ENCODE measurements around the gene PANK2. TPM values are rescaled to one million over a fixed set of nuclear protein-coding genes. Genes with fewer than 3 reads are reported as not detected.
"Not testable (repeated sequence)": the region's sequence is repeated elsewhere in the genome, so short reads cannot be mapped to it uniquely, and the experiment has no call there.

PANK2 gene
- total RNA-seq, 2 experiments from 2014 or later: 77.3 to 82.3 TPM

GRCh38 chr20:3946666-3947065 is 57.5 kb downstream of the PANK2 start:
- H3K9me3 Mint-ChIP-seq (ENCODE audit: low read depth); H3K4me3 Mint-ChIP-seq; H3K27me3 Mint-ChIP-seq; H3K27ac Mint-ChIP-seq; ATAC-seq; DNase-seq; H3K4me1 Mint-ChIP-seq: not testable (repeated sequence)
- CTCF ChIA-PET: interaction anchor here (0.8 to 2.0 kb wide), 3 partner anchors 8 to 138 kb away, joined by 3 to 4 read pairs (median 4); no protein-coding TSS in a partner anchor
- peaks cover 12% of the 10 kb centered on the region for H3K36me3 Mint-ChIP-seq

GRCh38 chr20:3964719-3965118 is 75.5 kb downstream of the PANK2 start:
- no peak overlapping the region for H3K27ac Mint-ChIP-seq
- H3K4me1 Mint-ChIP-seq: no peaks in the 10 kb centered on the region
- no peak for ATAC-seq
- CTCF ChIA-PET: interaction anchor here (0.8 kb wide), 1 partner anchor 78 kb away, joined by 3 read pairs; no protein-coding TSS in a partner anchor
- no peaks in the 10 kb centered on the region for H3K27me3 Mint-ChIP-seq
- peaks cover 12% of the 10 kb centered on the region for H3K36me3 Mint-ChIP-seq
- DNase-seq: no peak
- no peak overlapping the region for H3K4me3 Mint-ChIP-seq
- H3K9me3 Mint-ChIP-seq (ENCODE audit: low read depth): no peaks in the 10 kb centered on the region

GRCh38 chr20:3966571-3966970 is 77.4 kb downstream of the PANK2 start:
- CTCF ChIA-PET: no interaction called here

GRCh38 chr20:3970016-3970415 is 80.8 kb downstream of the PANK2 start:
- DNase-seq: no peak
- H3K9me3 Mint-ChIP-seq (ENCODE audit: low read depth): no peaks in the 10 kb centered on the region
- ATAC-seq: no peak
- H3K27ac Mint-ChIP-seq: no peak overlapping the region
- no peak overlapping the region for H3K4me3 Mint-ChIP-seq
- no peaks in the 10 kb centered on the region for H3K27me3 Mint-ChIP-seq
- no peaks in the 10 kb centered on the region for H3K4me1 Mint-ChIP-seq
- peaks cover 32% of the 10 kb centered on the region for H3K36me3 Mint-ChIP-seq
- CTCF ChIA-PET: no interaction called here

More at GRCh38 chr20:3966571-3966970, 77.4 kb downstream of the PANK2 start:
- Mint-ChIP-seq H3K4me3 (no peak overlapping the region), H3K36me3 (peaks cover 19% of the 10 kb centered on the region), H3K27ac (no peak overlapping the region), H3K9me3 (ENCODE audit: low read depth) (no peaks in the 10 kb centered on the region), H3K27me3 (no peaks in the 10 kb centered on the region), H3K4me1 (no peaks in the 10 kb centered on the region)
- DNase-seq: no peak
- no peak for ATAC-seq

GRCh38 chr20:3971145-3971544 is 82.0 kb downstream of the PANK2 start:
- ATAC-seq (no peak), DNase-seq (no peak)
- Mint-ChIP-seq H3K9me3 (ENCODE audit: low read depth) (no peaks in the 10 kb centered on the region), H3K4me3 (no peak overlapping the region), H3K36me3 (peaks cover 38% of the 10 kb centered on the region), H3K27me3 (no peaks in the 10 kb centered on the region), H3K4me1 (no peaks in the 10 kb centered on the region), H3K27ac (no peak overlapping the region)
- CTCF ChIA-PET: no interaction called here

GRCh38 chr20:3972161-3972560 is 83.0 kb downstream of the PANK2 start:
- CTCF ChIA-PET: no interaction called here
- peaks cover 36% of the 10 kb centered on the region for H3K36me3 Mint-ChIP-seq
- H3K4me1 Mint-ChIP-seq: no peaks in the 10 kb centered on the region
- ATAC-seq: no peak
- no peak overlapping the region for H3K4me3 Mint-ChIP-seq
- no peak for DNase-seq
- no peaks in the 10 kb centered on the region for H3K27me3 Mint-ChIP-seq
- no peaks in the 10 kb centered on the region for H3K9me3 Mint-ChIP-seq (ENCODE audit: low read depth)
- H3K27ac Mint-ChIP-seq: no peak overlapping the region

- H3K4me1 Mint-ChIP-seq; DNase-seq; H3K9me3 Mint-ChIP-seq (ENCODE audit: low read depth); ATAC-seq; H3K27ac Mint-ChIP-seq; CTCF ChIA-PET; H3K27me3 Mint-ChIP-seq; H3K4me3 Mint-ChIP-seq: not testable (repeated sequence)
- peaks cover 33% of the 10 kb centered on the region for H3K36me3 Mint-ChIP-seq
Measured at GRCh38 chr20:3972631-3973030, 83.4 kb downstream of the PANK2 start.

- Mint-ChIP-seq H3K27ac (no peak overlapping the region), H3K4me3 (no peak overlapping the region), H3K36me3 (peaks cover 30% of the 10 kb centered on the region), H3K27me3 (no peaks in the 10 kb centered on the region), H3K9me3 (ENCODE audit: low read depth) (no peaks in the 10 kb centered on the region), H3K4me1 (no peaks in the 10 kb centered on the region)
- ATAC-seq (no peak), DNase-seq (no peak)
- CTCF ChIA-PET: no interaction called here
Measured at GRCh38 chr20:3973705-3974104, 84.5 kb downstream of the PANK2 start.

- no peaks in the 10 kb centered on the region for H3K9me3 Mint-ChIP-seq (ENCODE audit: low read depth)
- no peak overlapping the region for H3K4me3 Mint-ChIP-seq
- DNase-seq (no peak), ATAC-seq (no peak)
- H3K27ac Mint-ChIP-seq: no peak overlapping the region
- no peaks in the 10 kb centered on the region for H3K27me3 Mint-ChIP-seq
- peaks cover 25% of the 10 kb centered on the region for H3K36me3 Mint-ChIP-seq
- peaks cover 19% of the 10 kb centered on the region for H3K4me1 Mint-ChIP-seq
- CTCF ChIA-PET: interaction anchor here (0.6 to 1.0 kb wide), 3 partner anchors 8 to 1062 kb away, joined by 3 read pairs; no protein-coding TSS in a partner anchor
Measured at GRCh38 chr20:3976511-3976910, 87.3 kb downstream of the PANK2 start.

Small RNA genes within 50 kb of the gene (microRNA-seq; reads per million reads assigned to microRNA genes)
- gene MIR103A2 (not detected), gene MIR103B2 (not detected)

Other genes with a start within 250 kb of the PANK2 start
- not detected for gene GFRA4, start 226.0 kb upstream of the PANK2 start, total RNA-seq
- not detected for gene ADAM33, start 207.4 kb upstream of the PANK2 start, total RNA-seq
- not detected for gene SIGLEC1, start 176.8 kb upstream of the PANK2 start, total RNA-seq
- not detected for gene HSPA12B, start 156.7 kb upstream of the PANK2 start, total RNA-seq
- 10 to 100 TPM; 32.5 to 37.0 TPM for gene ADISSP, start 121.6 kb upstream of the PANK2 start, total RNA-seq
- gene SPEF1, start 107.9 kb upstream of the PANK2 start, total RNA-seq: under 1 TPM in 1 of 2 experiments, not detected in 1; 0.18 TPM
- gene CENPB, start 102.6 kb upstream of the PANK2 start, total RNA-seq: 10 to 100 TPM; 76.5 to 76.8 TPM
- gene CDC25B, start 93.1 kb upstream of the PANK2 start, total RNA-seq: 100 to 1,000 TPM; 194 to 312 TPM
- gene AP5S1, start 68.8 kb upstream of the PANK2 start, total RNA-seq: 10 to 100 TPM; 13.8 to 15.5 TPM
- 10 to 100 TPM; 29.7 to 37.4 TPM for gene MAVS, start 42.6 kb upstream of the PANK2 start, total RNA-seq
- gene RNF24, start 126.2 kb downstream of the PANK2 start, total RNA-seq: 10 to 100 TPM; 10.5 to 13.6 TPM